SK-N-SH treated with all-trans-retinoic acid at 6 μM for 48 hours (cell line): ENCODE data around the gene MNAT1.

ENCODE experiments used
- ATAC-seq: fragments of 200-7000 bp; cut with Tn5 transposase; 3 replicates; pipeline ENCODE4 v1.9.1; 2020; ENCODE audit warnings: mild to moderate bottlenecking, moderate library complexity
- ARNTL ChIP-seq: fragments of 450-650 bp; formaldehyde crosslinking; IDR thresholded peaks from 2 replicates; pipeline ENCODE4 v1.5.0; 2020; ENCODE audit warnings: low read depth, mild to moderate bottlenecking, moderate library complexity, borderline replicate concordance
- BACH2 ChIP-seq: fragments of 250-450 bp; sonication (Bioruptor Pico); IDR thresholded peaks from 2 replicates; pipeline ENCODE4 v1.9.0; 2021; ENCODE audit warnings: mild to moderate bottlenecking, borderline replicate concordance
- CSDC2 ChIP-seq: fragments of 250-450 bp; sonication (Bioruptor Pico); IDR thresholded peaks from 2 replicates; pipeline ENCODE4 v1.5.0; 2020; ENCODE audit warnings: mild to moderate bottlenecking, moderate library complexity
- ISL1 ChIP-seq: fragments of 250-450 bp; sonication (Bioruptor Pico); IDR thresholded peaks from 2 replicates; pipeline ENCODE4 v2.1.2; 2022; ENCODE audit warnings: mild to moderate bottlenecking, moderate library complexity
- OSR1 ChIP-seq: fragments of 250-450 bp; sonication (Bioruptor Pico); IDR thresholded peaks from 2 replicates; pipeline ENCODE4 v1.8.0; 2022; ENCODE audit warnings: moderate library complexity, mild to moderate bottlenecking, inconsistent platforms
- PATZ1 ChIP-seq: fragments of 250-450 bp; sonication (Bioruptor Pico); IDR thresholded peaks from 2 replicates; pipeline ENCODE4 v1.8.0; 2020; ENCODE audit warnings: mild to moderate bottlenecking, moderate library complexity, borderline replicate concordance
- POU6F1 ChIP-seq: fragments of 250-450 bp; sonication (Bioruptor Pico); IDR thresholded peaks from 2 replicates; pipeline ENCODE4 v1.8.0; 2021; ENCODE audit warnings: low read depth, mild to moderate bottlenecking, moderate library complexity, borderline replicate concordance
- RARB ChIP-seq: fragments of 250-450 bp; sonication (Bioruptor Pico); IDR thresholded peaks from 2 replicates; pipeline ENCODE4 v1.8.0; 2021; ENCODE audit warnings: mild to moderate bottlenecking, moderate library complexity
- SNAI2 ChIP-seq: fragments of 250-450 bp; sonication (Bioruptor Pico); IDR thresholded peaks from 2 replicates; pipeline ENCODE4 v1.5.0; 2020; ENCODE audit warnings: mild to moderate bottlenecking, moderate library complexity
- TCF4 ChIP-seq: fragments of 250-450 bp; sonication (Bioruptor Pico); IDR thresholded peaks from 2 replicates; pipeline ENCODE4 v1.8.0; 2021; ENCODE audit warnings: mild to moderate bottlenecking, moderate library complexity, borderline replicate concordance
- TOX ChIP-seq: fragments of 250-450 bp; sonication (Bioruptor Pico); IDR thresholded peaks from 2 replicates; pipeline ENCODE4 v1.8.0; 2021; ENCODE audit warnings: mild to moderate bottlenecking, moderate library complexity, borderline replicate concordance
- TSHZ2 ChIP-seq: fragments of 250-450 bp; sonication (Bioruptor Pico); IDR thresholded peaks from 2 replicates; pipeline ENCODE4 v1.5.0; 2020; ENCODE audit warnings: mild to moderate bottlenecking, moderate library complexity
- ZC3H10 ChIP-seq: fragments of 250-450 bp; sonication (Bioruptor Pico); IDR thresholded peaks from 2 replicates; pipeline ENCODE4 v1.5.1; 2021; ENCODE audit warnings: mild to moderate bottlenecking, moderate library complexity
- ZFP3 ChIP-seq: fragments of 250-450 bp; sonication (Bioruptor Pico); IDR thresholded peaks from 2 replicates; pipeline ENCODE4 v1.5.0; 2020; ENCODE audit warnings: mild to moderate bottlenecking, moderate library complexity
- ZFP30 ChIP-seq: fragments of 450-650 bp; formaldehyde crosslinking; IDR thresholded peaks from 2 replicates; pipeline ENCODE4 v1.5.0; 2022; ENCODE audit warnings: mild to moderate bottlenecking, moderate library complexity
- ZNF565 ChIP-seq: fragments of 450-650 bp; formaldehyde crosslinking; conservative IDR thresholded peaks from 2 replicates; pipeline ENCODE4 v1.5.0; 2020; ENCODE audit warnings: low read depth, mild to moderate bottlenecking, moderate library complexity
- ZNF70 ChIP-seq: fragments of 450-650 bp; formaldehyde crosslinking; IDR thresholded peaks from 2 replicates; pipeline ENCODE4 v1.5.0; 2020; ENCODE audit warnings: mild to moderate bottlenecking, moderate library complexity
- ZNF8 ChIP-seq: fragments of 450-650 bp; formaldehyde crosslinking; IDR thresholded peaks from 2 replicates; pipeline ENCODE4 v1.5.0; 2020; ENCODE audit warnings: mild to moderate bottlenecking, moderate library complexity

The MNAT1 gene

GRCh38 chr14:60958146-60958545 lies 223.6 kb downstream of the MNAT1 start:
- no peak for ATAC-seq

GRCh38 chr14:60963761-60964160 lies 229.2 kb downstream of the MNAT1 start:
- ATAC-seq: no peak
- TF ChIP-seq PATZ1 (no peak), TSHZ2 (CRISPR knock-in tag) (no peak), CSDC2 (CRISPR knock-in tag) (no peak), ZFP30 (CRISPR knock-in tag) (no peak), TCF4 (CRISPR knock-in tag) (no peak), OSR1 (no peak), ZNF70 (no peak)

More at GRCh38 chr14:60958146-60958545, 223.6 kb downstream of the MNAT1 start:
- TF ChIP-seq ZNF565 (CRISPR knock-in tag) (no peak), BACH2 (CRISPR knock-in tag) (no peak), OSR1 (no peak), ZC3H10 (CRISPR knock-in tag) (no peak)

GRCh38 chr14:60964904-60965303 lies 230.3 kb downstream of the MNAT1 start:
- peak; percentile 50; the same call in 1 of the 3 replicates for ATAC-seq
- no peak for TF ChIP-seq ARNTL (CRISPR knock-in tag)

- TF ChIP-seq POU6F1 (CRISPR knock-in tag): no peak
- TF ChIP-seq TOX: no peak
- TF ChIP-seq RARB: no peak
- no peak for TF ChIP-seq ZFP3
- TF ChIP-seq OSR1: no peak
- no peak for TF ChIP-seq SNAI2 (CRISPR knock-in tag)
- TF ChIP-seq TCF4 (CRISPR knock-in tag): no peak
- TF ChIP-seq ZC3H10 (CRISPR knock-in tag): no peak
- TF ChIP-seq ISL1 (CRISPR knock-in tag): no peak
- ATAC-seq: peak; percentile 65
These were observed 230.8 kb downstream of the MNAT1 start for GRCh38 chr14:60965402-60965801.

- ATAC-seq: no peak
- TF ChIP-seq ZNF565 (CRISPR knock-in tag): no peak
- no peak for TF ChIP-seq POU6F1 (CRISPR knock-in tag)
- TF ChIP-seq ZFP3: no peak
- no peak for TF ChIP-seq ZC3H10 (CRISPR knock-in tag)
- no peak for TF ChIP-seq RARB
- no peak for TF ChIP-seq PATZ1
- TF ChIP-seq ZNF8 (CRISPR knock-in tag): no peak
- no peak for TF ChIP-seq TOX
- no peak for TF ChIP-seq TCF4 (CRISPR knock-in tag)
These were observed 233.5 kb downstream of the MNAT1 start for GRCh38 chr14:60968099-60968498.
